Muscle of arm (tissue), 12 donors: ENCODE results near the gene EFNA1. TPM values are rescaled to one million over a fixed set of nuclear protein-coding genes. Genes with fewer than 3 reads are reported as not detected.

ENCODE experiments used
- polyA plus RNA-seq, 12 donors: library from polyadenylated mRNA; unstranded; fragments of 120-200 nt; gene quantifications; one replicate each; pipeline ENCODE4 v1.2.1, GENCODE V29; 2013; ENCODE audit not compliant: insufficient read length in 12 of 12

The EFNA1 gene
- polyA plus RNA-seq, 12 donors = 19.3 to 35.9 (median 23.3) TPM; not detected in 1

Other genes starting within 250 kb of the EFNA1 start
- 10 to 100 TPM in 11 of 12 donors, not detected in 1; 20.1 to 28.8 (median 26.1) TPM for gene PMVK, start 191.2 kb upstream of the EFNA1 start, polyA plus RNA-seq
- gene PBXIP1, start 171.8 kb upstream of the EFNA1 start, polyA plus RNA-seq = 100 to 1,000 TPM in 8 of 12 donors, 10 to 100 TPM in 3, not detected in 1; 74.1 to 186 (median 153) TPM
- gene PYGO2, start 166.1 kb upstream of the EFNA1 start, polyA plus RNA-seq = 10 to 100 TPM in 11 of 12 donors, not detected in 1; 21.7 to 39.5 (median 28.7) TPM
- gene SHC1, start 157.1 kb upstream of the EFNA1 start, polyA plus RNA-seq = 100 to 1,000 TPM in 1 of 12 donors, 10 to 100 TPM in 10, not detected in 1; 66.6 to 136 (median 92.4) TPM
- gene CKS1B, start 153.2 kb upstream of the EFNA1 start, polyA plus RNA-seq = 10 to 100 TPM in 11 of 12 donors, not detected in 1; 44.1 to 77.4 (median 65.4) TPM
- gene FLAD1, start 144.5 kb upstream of the EFNA1 start, polyA plus RNA-seq = 10 to 100 TPM in 11 of 12 donors, not detected in 1; 13.1 to 23.6 (median 19.7) TPM
- gene LENEP, start 134.3 kb upstream of the EFNA1 start, polyA plus RNA-seq = under 1 TPM in 1 of 12 donors, not detected in 11; 0.49 TPM
- 10 to 100 TPM in 4 of 12 donors, 1 to 10 TPM in 7, not detected in 1; 3.9 to 32.4 (median 8.5) TPM for gene ZBTB7B, start 125.1 kb upstream of the EFNA1 start, polyA plus RNA-seq
- 1 to 10 TPM in 3 of 12 donors, under 1 TPM in 7, not detected in 2; 0.34 to 1.6 (median 0.57) TPM for gene DCST2, start 94.1 kb upstream of the EFNA1 start, polyA plus RNA-seq
- gene DCST1, start 94.1 kb upstream of the EFNA1 start, polyA plus RNA-seq = under 1 TPM in 8 of 12 donors, not detected in 4; 0.16 to 0.29 (median 0.24) TPM
- 100 to 1,000 TPM in 1 of 12 donors, 10 to 100 TPM in 10, not detected in 1; 47.2 to 143 (median 56.3) TPM for gene ADAM15, start 76.6 kb upstream of the EFNA1 start, polyA plus RNA-seq
- gene EFNA4, start 64.1 kb upstream of the EFNA1 start, polyA plus RNA-seq = 10 to 100 TPM in 3 of 12 donors, 1 to 10 TPM in 8, not detected in 1; 4.7 to 12.1 (median 6.5) TPM
- gene EFNA3, start 49.0 kb upstream of the EFNA1 start, polyA plus RNA-seq = 10 to 100 TPM in 1 of 12 donors, 1 to 10 TPM in 9, not detected in 2; 1.3 to 11.7 (median 2.1) TPM
- gene SLC50A1, start 8.0 kb downstream of the EFNA1 start, polyA plus RNA-seq = 10 to 100 TPM in 11 of 12 donors, not detected in 1; 18.5 to 27.5 (median 23.4) TPM
- 10 to 100 TPM in 10 of 12 donors, not detected in 2; 13.2 to 24.3 (median 17.5) TPM for gene DPM3, start 12.7 kb downstream of the EFNA1 start, polyA plus RNA-seq
- gene KRTCAP2, start 45.4 kb downstream of the EFNA1 start, polyA plus RNA-seq = 100 to 1,000 TPM in 5 of 12 donors, 10 to 100 TPM in 6, not detected in 1; 59.2 to 147 (median 99.7) TPM
- 1 to 10 TPM in 2 of 12 donors, under 1 TPM in 9, not detected in 1; 0.35 to 5.8 (median 0.56) TPM for gene TRIM46, start 46.0 kb downstream of the EFNA1 start, polyA plus RNA-seq
- 10 to 100 TPM in 11 of 12 donors, not detected in 1; 44.8 to 81.2 (median 63.4) TPM for gene THBS3, start 80.0 kb downstream of the EFNA1 start, polyA plus RNA-seq
- gene MTX1, start 80.8 kb downstream of the EFNA1 start, polyA plus RNA-seq = 10 to 100 TPM in 11 of 12 donors, not detected in 1; 12.7 to 23.0 (median 19.0) TPM
- gene ENTREP3, start 127.6 kb downstream of the EFNA1 start, polyA plus RNA-seq = 10 to 100 TPM in 11 of 12 donors, not detected in 1; 10.8 to 33.3 (median 13.5) TPM
- 10 to 100 TPM in 11 of 12 donors, not detected in 1; 37.6 to 64.7 (median 42.4) TPM for gene SCAMP3, start 134.5 kb downstream of the EFNA1 start, polyA plus RNA-seq
- 10 to 100 TPM in 11 of 12 donors, not detected in 1; 32.8 to 79.5 (median 38.6) TPM for gene CLK2, start 145.6 kb downstream of the EFNA1 start, polyA plus RNA-seq
- 1 to 10 TPM in 11 of 12 donors, not detected in 1; 3.7 to 8.6 (median 4.6) TPM for gene HCN3, start 149.6 kb downstream of the EFNA1 start, polyA plus RNA-seq
- gene PKLR, start 173.6 kb downstream of the EFNA1 start, polyA plus RNA-seq = under 1 TPM in 8 of 12 donors, not detected in 4; 0.07 to 0.44 (median 0.15) TPM
- 100 to 1,000 TPM in 8 of 12 donors, 10 to 100 TPM in 3, not detected in 1; 83.9 to 131 (median 107) TPM for gene FDPS, start 181.0 kb downstream of the EFNA1 start, polyA plus RNA-seq
- 10 to 100 TPM in 11 of 12 donors, not detected in 1; 20.5 to 44.8 (median 26.4) TPM for gene RUSC1, start 193.0 kb downstream of the EFNA1 start, polyA plus RNA-seq